Tibial nerve (tissue), 4 donors: ENCODE measurements around the gene MCF2L. TPM values are rescaled to one million over a fixed set of nuclear protein-coding genes. Genes with fewer than 3 reads are reported as not detected.

Experiments
- total RNA-seq, 4 donors: library from RNA; depleted of rRNA; stranded (reverse); fragments of >200 nt; gene quantifications; one replicate each; pipeline ENCODE4 v1.1.0, GENCODE V29; 2016

The MCF2L gene
- total RNA-seq, 4 donors from 2014 or later, result 30.1 to 82.6 (median 45.3) TPM

Other genes starting within 250 kb of the MCF2L start
- not detected for gene F7, start 136.6 kb downstream of the MCF2L start, total RNA-seq
- gene F10, start 153.6 kb downstream of the MCF2L start, total RNA-seq, result 10 to 100 TPM; 12.0 to 44.3 (median 17.3) TPM
- gene PROZ, start 189.4 kb downstream of the MCF2L start, total RNA-seq, result not detected
- 10 to 100 TPM; 38.6 to 61.5 (median 49.5) TPM for gene PCID2, start 239.5 kb downstream of the MCF2L start, total RNA-seq
- gene CUL4A, start 240.4 kb downstream of the MCF2L start, total RNA-seq, result 100 to 1,000 TPM in 2 of 4 donors, 10 to 100 TPM in 2; 67.3 to 268 (median 101) TPM